ENCODE measurements around the gene ABCC1. TPM values are rescaled to one million over a fixed set of nuclear protein-coding genes. Genes with fewer than 3 reads are reported as not detected.

ABCC1 gene
- total RNA-seq, 4 donors from 2014 or later, result 17.3 to 105 (median 28.3) TPM

DNA sequence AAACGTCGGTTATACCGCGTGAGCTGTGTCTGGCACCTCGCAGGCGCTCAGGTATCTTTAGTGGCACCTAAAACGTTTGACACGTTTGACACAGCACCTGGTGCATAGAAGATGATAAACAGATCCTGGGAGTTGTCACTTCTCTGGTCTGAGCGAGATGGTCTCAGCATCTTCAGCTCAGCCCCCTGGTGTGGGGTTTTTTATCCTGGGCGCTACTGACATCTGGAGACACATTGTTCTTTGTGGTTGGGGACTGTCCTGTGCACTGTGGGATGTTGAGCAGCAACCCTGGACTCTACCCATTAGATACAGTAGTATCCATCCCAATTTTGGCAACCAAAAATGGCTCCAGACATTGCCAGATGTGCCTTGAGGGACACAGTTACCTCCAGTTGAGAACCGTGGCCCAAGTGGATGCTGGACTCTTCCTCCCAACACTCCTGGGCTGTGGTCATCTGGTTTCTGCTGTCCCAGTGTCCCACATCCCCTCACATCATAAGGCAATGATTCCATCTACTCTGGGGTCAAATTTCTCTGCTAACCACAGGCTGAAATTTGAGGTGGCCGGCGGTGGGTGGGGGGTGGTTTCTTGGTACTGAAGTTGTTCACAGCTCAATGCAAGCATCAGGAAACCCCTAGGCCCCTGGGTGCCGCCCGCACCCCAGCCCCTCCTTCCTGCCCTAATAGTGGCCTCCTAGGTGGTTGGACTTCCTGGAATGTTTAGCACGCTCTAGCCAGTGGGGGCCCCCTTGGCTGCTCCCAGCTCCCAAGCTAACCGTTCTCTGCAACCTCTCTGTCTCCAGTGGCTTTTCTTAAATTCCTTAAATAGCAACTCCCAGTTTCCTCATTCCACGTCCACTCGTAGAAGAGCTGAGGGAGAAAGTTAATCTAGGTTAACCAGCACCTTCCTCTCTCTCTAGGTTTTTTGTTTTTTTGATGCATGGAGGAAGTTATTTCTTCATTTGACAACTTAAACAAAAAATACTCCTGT lies 124.8 kb downstream of the ABCC1 start:
- H3K4me3 ChIP-seq, result no peak overlapping the region
- H3K36me3 ChIP-seq, result peaks cover 0 to 26% (median 0%) of the 10 kb centered on the region in 3 donors
- no peaks in the 10 kb centered on the region for H3K27me3 ChIP-seq
- no peaks in the 10 kb centered on the region for H3K9me3 ChIP-seq
- no peak for DNase-seq
- TF ChIP-seq, protein P1, sequence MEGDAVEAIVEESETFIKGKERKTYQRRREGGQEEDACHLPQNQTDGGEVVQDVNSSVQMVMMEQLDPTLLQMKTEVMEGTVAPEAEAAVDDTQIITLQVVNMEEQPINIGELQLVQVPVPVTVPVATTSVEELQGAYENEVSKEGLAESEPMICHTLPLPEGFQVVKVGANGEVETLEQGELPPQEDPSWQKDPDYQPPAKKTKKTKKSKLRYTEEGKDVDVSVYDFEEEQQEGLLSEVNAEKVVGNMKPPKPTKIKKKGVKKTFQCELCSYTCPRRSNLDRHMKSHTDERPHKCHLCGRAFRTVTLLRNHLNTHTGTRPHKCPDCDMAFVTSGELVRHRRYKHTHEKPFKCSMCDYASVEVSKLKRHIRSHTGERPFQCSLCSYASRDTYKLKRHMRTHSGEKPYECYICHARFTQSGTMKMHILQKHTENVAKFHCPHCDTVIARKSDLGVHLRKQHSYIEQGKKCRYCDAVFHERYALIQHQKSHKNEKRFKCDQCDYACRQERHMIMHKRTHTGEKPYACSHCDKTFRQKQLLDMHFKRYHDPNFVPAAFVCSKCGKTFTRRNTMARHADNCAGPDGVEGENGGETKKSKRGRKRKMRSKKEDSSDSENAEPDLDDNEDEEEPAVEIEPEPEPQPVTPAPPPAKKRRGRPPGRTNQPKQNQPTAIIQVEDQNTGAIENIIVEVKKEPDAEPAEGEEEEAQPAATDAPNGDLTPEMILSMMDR (IDR thresholded peaks at IDR 0.05), result no peak
- no peak for TF ChIP-seq POLR2A (IDR thresholded peaks at IDR 0.05)
- peaks cover 0 to 5% (median 0%) of the 10 kb centered on the region in 4 donors for H3K4me1 ChIP-seq
- H3K27ac ChIP-seq, result peak overlapping the region in 1 of 4 donors; percentile 37

DNA sequence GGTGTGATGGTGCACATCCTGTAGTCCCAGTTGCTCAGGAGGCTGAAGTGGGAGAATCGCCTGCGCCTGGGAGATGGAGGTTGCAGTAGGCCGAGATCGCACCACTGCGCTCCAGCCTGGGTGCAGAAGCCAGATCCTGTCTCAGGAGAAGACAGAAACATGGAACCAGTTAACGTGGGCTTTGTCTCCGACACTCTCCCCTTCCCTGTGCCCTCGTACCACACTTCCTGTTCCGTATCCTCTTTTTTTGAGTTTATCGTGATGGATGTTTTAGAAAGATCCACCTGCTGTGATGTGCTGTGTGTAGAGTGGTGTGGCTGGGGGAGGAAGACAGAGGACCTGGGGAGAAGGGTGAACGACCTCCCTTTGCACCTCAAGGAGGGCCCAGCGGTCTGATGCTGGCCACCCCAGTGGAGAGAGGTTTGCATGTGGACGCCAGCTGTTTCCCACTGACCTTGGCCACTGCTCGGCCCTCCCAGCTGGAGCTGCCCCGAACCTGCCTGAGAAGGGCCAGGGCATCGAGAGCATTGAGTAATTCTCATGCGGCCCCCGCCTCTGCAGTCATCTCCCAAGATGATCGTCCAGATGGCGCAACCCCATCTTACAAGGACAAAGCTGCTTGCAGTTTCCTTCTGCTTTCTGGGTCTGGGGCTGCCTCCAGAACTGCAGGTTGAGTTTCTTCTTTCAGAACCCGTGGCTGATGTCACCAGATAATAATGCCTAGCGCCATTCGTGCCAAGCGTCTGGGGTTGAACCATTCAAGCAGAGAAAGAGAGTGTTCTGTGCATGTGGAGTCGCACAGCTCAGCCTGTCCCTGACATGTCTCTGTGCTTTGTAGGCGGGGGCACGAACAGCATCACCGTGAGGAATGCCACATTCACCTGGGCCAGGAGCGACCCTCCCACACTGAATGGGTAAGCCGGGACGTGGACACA lies 126.3 kb downstream of the ABCC1 start:
- H3K27ac ChIP-seq, result peak overlapping the region in 2 of 4 donors; percentile 19 to 25
- no peaks in the 10 kb centered on the region for H3K9me3 ChIP-seq
- H3K36me3 ChIP-seq, result peaks cover 0 to 32% (median 0%) of the 10 kb centered on the region in 3 donors
- no peaks in the 10 kb centered on the region for H3K27me3 ChIP-seq
- no peak overlapping the region for H3K4me3 ChIP-seq
- peaks cover 0 to 5% (median 0%) of the 10 kb centered on the region in 4 donors for H3K4me1 ChIP-seq
- peak in 1 of 3 donors; percentile 68 for DNase-seq
- TF ChIP-seq POLR2A (IDR thresholded peaks at IDR 0.05), result no peak
- TF ChIP-seq, protein P1 (IDR thresholded peaks at IDR 0.05), result no peak

DNA sequence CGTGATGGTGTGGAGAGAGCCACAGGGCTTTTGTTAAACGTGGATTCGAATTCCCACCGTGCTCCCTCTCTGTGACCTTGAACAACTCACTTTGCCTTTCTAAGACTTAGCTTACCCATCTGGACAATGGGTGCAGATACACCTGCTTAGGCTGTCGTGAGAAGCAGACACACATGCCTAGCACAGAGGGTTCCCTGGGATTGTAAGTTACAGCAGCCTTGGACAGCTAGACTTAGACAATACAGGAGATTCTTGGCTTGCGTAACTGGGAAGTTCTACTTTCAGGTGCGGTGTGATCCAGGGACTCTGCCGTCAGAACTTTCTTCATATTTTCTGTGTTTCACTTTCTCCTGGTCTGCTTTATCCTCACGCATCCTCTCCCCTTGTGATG lies 127.0 kb downstream of the ABCC1 start:
- TF ChIP-seq, protein P1 (IDR thresholded peaks at IDR 0.05), result no peak
- no peak for TF ChIP-seq POLR2A (IDR thresholded peaks at IDR 0.05)
- H3K4me3 ChIP-seq, result no peak overlapping the region
- H3K27ac ChIP-seq, result peak overlapping the region in 1 of 4 donors; percentile 25
- peaks cover 0 to 5% (median 0%) of the 10 kb centered on the region in 4 donors for H3K4me1 ChIP-seq
- H3K27me3 ChIP-seq, result no peaks in the 10 kb centered on the region
- no peak for DNase-seq
- no peaks in the 10 kb centered on the region for H3K9me3 ChIP-seq
- peaks cover 0 to 29% (median 0%) of the 10 kb centered on the region in 3 donors for H3K36me3 ChIP-seq

DNA sequence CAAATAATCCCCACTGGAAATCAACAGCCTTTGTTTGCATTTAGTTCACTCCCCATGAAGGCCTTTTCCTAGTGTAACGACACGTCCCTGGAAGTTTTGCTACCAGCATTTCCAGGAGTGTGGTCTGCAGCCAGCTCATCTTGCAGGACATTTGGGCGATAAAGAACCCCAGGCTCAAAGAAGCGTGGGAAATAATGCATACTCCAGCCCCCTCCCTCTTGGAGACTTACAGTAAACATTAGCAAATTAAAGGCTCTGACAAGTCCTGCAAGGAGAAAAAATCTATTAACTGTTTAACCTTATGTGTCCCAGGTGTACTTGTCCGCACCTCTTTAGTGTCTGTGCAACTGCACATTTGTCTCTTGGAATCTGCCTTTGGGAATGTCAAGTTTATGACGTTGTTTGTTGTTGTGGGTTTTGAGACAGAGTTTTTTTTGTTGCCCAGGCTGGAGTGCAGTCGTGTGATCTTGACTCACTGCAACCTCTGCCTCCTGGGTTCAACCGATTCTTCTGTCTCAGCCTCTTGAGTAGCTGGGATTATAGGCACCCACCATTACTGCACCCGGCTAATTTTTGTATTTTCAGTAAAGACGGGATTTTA lies 131.1 kb downstream of the ABCC1 start:
- TF ChIP-seq POLR2A (IDR thresholded peaks at IDR 0.05), result no peak
- TF ChIP-seq, protein P1 (IDR thresholded peaks at IDR 0.05), result no peak
- H3K27me3 ChIP-seq, result no peaks in the 10 kb centered on the region
- no peak overlapping the region for H3K4me3 ChIP-seq
- DNase-seq, result no peak
- H3K4me1 ChIP-seq, result no peaks in the 10 kb centered on the region
- no peak overlapping the region for H3K27ac ChIP-seq
- H3K9me3 ChIP-seq, result no peaks in the 10 kb centered on the region
- peaks cover 0 to 56% (median 0%) of the 10 kb centered on the region in 3 donors for H3K36me3 ChIP-seq

DNA sequence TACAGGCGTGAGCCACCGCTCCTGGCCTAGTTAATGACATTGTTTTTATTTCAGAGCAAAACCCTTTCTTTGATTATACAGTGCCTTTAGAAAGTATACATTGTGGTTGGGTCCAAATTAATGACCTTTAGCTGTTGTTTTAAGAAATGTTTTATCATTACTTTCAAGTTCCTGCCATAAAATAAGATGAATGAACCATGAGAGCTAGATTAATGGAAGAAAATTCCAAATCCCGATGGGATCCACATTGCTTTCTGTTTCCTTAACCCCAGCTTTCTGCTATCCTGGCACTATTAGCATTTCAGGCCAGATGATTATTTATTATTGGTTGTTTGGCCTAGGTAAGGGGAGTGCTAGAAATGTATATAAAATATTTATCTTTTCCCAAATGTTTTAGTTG lies 131.7 kb downstream of the ABCC1 start:
- Histone ChIP-seq H3K36me3 (peaks cover 0 to 59% (median 0%) of the 10 kb centered on the region in 3 donors), H3K9me3 (no peaks in the 10 kb centered on the region), H3K4me1 (no peaks in the 10 kb centered on the region), H3K4me3 (no peak overlapping the region), H3K27me3 (no peaks in the 10 kb centered on the region), H3K27ac (no peak overlapping the region)
- DNase-seq, result no peak
- TF ChIP-seq POLR2A (IDR thresholded peaks at IDR 0.05), result no peak
- TF ChIP-seq, protein P1 (IDR thresholded peaks at IDR 0.05), result no peak

Data from Peyer's patch (tissue), 4 donors.